RPMI8226 (cell line): ENCODE data around the gene KIF16B.
A peak's percentile ranks its signal among the peaks of the same experiment; 100 is the strongest.
"Not testable (repeated sequence)": the region's sequence is repeated elsewhere in the genome, so short reads cannot be mapped to it uniquely, and the experiment has no call there.

Experiments
- DNase-seq: peaks from one replicate; pipeline ENCODE4 v3.0.0-alpha.2; 2015

The KIF16B gene

DNA sequence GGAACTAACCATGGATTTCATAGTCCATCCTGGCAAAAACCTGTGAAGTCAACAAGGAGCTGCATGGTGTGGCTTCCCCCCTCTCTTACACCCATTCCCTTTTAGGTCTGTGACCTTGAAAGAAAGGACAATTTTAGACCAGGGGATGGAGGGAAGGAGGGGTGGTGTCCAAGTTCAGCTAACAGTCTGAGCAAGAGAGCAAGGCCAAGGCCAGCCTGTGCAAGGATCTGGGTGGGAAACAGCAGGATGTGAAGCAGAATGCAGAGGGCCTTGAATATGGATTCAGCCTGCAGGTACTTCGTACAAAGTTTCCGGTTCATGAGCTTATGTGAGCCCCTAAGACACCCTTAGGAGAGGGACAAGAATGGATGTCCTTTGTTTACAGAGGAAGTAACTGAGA is 293.0 kb downstream of the KIF16B start:
- no peak for DNase-seq

DNA sequence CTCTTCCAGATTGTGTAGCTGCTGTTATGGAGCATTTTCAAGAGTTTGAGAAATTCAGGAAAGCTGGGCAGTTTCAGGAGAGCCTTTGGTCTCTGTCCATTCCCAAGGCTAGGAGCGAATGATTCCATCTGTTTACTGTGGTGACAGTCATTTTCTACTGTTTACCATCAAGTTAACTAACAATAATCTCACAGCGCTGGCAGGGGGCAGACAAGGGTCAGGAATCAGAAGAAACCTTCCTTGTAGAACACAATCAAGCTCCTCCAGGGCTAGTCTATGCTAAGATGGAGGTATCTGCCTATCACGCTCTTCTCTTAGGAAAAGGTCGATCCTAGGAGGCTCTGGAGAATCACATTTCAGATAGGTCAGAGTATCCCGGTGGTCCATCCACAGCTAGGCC is 293.9 kb downstream of the KIF16B start:
- DNase-seq = no peak

DNA sequence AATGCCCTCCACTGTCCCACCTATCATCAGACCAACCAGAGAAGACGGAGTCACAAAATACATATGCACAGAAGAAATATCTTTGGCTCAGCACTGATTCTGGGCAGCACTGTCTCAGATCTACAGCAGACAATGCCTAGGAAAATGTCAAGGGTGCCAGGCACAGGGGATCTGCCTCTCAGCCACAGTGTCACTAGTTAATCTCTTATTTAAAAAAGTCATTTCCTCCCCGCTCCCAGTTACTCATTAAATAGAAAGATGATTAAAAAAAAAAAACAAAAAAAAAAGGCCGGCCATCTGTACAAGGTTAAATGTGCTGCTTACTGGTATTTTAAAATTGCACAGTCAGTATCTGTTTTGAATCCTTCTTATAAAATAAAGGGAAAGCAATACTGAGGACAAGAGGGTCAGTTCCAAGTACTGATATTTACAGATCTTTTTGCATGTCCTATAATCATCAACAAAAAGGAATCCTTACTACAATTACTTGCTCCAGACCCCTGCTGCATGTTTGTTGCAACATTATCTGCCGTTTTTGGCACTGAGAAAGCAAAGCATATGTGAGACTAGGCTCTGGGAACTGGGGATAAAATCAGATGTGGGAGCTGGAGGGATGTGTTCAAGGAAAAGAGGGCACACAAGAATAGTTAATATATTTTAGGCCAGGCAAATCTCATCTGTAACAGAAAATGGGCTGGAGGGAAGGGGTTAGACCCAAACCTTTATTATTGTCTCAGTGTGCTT is 299.3 kb downstream of the KIF16B start:
- DNase-seq = no peak

DNA sequence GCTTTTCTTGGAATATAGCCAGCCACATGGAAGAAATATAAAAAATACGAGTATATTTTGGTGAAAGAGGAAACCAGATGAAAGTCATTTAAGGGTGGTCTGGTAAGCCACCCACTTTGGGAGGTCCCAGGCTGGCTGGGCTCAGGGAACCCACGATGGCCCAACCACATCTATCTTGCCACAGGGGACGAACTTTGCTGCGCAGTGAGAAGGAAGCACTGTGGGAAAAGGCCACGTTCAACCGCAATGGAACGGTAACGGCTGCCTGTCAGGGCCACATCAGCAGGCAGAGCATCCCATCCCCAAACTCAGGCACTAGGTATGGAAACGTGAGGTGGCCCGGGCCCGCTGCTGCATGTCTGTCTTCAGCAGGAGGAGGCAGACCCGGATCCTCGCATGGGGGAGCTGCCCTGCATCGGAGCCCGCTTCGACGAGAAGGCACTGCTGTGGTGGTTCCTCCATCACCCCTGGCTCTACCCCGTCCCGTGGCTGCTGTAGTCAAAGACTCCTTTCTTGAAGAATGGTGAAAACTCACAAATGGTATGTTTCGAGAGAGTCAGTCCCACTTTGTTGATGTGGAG is 300.4 kb downstream of the KIF16B start:
- no peak for DNase-seq

DNA sequence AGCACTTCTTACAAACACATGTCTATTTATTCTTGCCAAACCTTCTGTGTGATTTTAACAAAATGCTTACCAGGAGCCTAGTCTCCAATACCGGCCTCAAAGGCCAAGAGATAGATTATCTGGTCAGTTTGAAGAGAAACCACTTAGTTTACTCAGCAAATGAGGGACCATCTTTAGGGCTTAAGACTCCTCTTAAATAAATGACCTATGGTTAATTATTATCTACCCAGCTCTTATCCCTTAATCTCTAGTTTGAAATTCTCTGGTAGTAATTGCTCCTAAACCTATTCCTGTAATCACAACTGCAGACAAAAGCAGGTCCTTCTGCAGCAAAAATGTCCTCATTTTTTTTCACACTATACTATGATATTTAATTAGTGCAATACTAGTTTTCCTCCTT is 301.8 kb downstream of the KIF16B start:
- no peak for DNase-seq

DNA sequence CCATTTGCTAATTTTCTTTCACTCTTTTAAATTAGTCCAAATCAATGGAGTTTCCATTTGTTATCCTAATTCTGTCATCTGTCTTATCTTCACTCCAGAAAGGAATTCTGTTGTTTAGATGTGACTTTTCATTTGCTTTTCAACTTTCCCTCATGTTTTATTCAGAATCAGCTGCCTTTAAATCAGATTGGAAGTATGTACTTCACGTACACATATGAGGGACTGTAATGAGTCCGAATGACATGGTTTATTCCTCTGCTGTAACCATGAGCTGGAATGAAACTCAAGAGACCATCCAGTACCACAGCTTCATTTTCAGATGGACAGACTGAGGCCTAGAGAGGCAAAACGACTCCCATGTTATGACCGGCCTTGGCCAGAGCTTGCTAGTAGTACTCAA is 302.3 kb downstream of the KIF16B start:
- DNase-seq = no peak

DNA sequence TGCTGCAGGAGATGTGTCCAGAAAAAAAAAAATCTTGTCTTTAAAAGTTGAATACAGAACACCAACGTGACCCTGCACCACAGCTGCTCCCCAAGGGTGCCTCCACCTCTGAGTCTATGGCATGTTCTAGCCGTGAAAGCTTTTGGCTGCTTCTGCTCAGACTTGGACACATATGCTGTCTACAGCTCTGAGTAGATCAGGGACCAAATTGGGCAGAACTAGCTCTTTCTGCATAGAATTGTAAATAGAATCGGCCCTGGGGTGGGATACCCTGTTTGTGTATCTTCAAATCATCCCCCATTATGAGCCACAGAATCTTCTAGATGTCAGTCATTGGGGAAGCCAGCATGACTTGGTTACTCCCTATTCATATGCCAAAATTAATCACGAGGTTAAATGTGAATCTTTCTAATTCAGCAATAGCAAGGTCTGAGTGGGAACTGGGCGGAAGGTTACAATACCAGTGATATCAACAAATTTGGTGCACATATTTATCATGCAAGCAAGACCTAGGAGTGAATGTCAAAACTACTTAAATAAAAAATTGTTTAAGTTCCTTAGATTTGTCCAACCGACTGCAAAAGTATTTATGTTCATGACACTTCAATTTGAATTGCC is 302.8 kb downstream of the KIF16B start:
- DNase-seq = no peak

DNA sequence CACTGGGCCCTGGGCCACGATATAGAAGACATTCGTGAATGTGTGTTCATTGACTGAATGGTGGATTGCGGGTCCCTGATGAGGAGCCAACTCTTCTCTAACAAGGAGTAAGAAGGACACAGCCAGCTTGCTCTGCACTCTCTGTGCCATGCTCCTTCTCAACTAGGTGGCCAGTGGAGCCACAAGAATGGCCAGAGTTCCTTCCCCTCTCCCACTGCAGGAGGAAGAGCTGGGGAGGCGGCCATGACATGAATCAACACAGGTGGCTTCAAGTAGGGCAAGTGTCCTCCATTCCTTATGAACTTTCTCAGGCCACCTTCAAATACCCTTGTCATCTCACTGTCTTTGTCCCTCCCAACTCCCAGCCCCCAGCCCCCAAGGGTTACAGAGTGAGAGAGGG is 305.7 kb downstream of the KIF16B start:
- no peak for DNase-seq

DNA sequence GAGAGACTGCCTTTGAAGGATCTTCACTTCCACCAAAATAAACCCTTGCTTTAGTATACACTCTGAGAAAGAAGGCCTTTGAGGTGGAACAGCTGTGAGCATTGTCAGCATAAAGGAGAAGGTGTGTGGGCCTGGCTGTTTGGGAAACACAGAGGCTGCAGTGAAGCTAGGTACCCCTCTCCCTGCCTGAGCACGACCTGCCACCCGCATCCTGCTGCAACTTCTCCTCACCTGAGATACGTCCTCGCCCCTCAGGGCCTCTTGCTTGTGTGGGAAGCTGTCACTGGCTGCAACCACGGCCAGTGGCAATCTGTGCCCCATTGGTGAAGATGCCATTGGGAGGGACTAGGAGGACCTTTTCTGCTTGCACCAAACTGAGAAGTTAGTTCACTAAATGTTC is 307.9 kb downstream of the KIF16B start:
- DNase-seq = no peak

DNA sequence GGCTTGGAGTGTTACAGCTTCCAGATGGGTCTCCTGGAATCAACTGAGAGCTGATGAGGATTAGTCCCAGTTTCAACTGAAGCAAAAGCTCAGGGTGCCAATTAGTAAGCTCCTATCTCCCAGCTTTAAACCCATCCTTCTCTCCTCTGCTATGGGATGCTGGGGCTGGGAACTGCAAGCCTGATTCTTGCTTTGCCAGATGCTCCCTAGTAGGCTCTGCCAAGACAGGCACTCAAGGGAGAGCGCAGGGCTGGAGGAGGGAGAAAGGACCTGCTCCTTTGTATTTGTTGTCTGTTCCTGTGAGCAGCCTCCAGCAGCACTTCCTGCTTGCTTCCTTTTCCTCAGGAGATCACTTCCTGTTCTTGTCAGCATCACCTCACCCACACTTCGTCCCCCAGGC is 309.7 kb downstream of the KIF16B start:
- no peak for DNase-seq

DNA sequence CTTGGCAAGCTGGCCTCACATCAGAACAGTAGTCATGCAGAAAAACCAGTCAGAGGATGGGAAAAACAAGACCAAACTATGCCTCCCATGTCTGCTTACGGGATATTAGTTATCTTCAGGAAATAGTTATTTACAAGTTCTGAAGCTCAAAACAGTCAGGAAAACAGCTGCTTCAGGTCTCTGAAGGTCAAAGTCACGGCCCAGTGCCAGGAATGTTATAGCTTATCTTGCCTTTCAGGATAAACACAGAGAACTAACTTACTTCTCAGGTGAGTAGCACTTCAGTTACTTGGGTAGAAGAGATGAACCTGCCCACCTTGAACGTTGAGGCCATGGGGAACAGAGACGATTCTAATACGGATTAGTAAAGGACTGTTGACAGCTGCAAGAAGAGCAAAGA is 310.7 kb downstream of the KIF16B start:
- no peak for DNase-seq

DNA sequence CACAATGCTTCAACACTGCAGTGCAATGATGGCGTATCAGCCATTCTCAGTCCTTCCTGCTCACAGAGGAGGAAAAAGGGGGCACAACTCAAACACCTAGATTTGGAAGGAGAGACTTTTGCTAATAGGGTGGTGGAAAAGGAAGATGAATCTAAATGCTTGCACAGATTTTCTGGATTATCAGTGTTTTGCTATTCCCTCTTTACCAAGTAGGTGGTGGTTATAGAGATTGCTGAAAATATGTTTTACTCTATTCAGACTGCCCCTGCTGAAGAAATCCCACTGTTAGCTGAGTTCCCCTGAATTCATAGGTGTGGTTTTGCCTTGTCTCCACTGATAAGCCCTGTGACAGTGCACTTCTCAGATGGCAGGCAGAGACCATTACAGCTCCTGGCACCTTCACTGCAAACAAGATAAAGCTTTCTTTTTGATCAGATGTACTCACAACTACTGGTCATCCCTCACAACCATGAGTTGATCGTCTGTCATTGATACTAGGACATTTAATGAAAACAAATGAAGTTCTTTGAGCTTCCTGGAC is 311.4 kb downstream of the KIF16B start:
- DNase-seq = no peak

DNA sequence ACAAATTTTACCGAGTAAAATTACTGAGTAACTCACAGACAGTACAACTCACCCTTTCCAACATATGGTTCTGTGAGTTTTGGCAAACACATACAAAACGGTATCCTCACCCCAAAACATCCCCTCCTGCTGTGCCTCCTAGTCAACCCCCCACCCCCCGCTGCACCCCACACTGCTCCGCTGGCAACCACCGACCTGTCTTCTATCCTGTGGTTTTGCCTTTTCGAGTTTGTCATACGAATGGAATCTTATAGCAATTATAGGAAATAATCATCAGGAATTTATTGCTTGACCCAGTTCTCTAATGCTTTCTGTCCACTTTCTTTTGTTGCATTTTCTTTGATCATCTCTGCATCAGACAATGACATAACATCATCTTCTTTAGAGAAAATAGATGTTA is 312.3 kb downstream of the KIF16B start:
- no peak for DNase-seq

DNA sequence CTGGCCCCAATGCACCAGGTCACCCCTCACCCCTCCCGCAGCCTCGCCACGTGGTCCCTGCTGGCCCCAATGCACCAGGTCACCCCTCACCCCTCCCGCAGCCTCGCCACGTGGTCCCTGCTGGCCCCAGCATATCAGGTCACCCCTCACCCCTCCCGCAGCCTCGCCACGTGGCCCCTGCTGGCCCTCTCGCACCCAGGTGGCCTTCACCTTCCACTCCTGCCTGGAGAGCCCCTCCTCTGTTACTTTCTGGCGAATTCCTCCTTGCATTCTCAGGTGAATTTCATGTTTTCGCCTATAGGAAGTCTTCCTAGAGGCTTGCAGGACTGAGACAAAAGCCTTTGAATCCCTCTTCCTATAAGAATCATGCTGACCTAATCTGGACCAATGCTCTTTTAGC is 313.1 kb downstream of the KIF16B start:
- not testable (repeated sequence) for DNase-seq

DNA sequence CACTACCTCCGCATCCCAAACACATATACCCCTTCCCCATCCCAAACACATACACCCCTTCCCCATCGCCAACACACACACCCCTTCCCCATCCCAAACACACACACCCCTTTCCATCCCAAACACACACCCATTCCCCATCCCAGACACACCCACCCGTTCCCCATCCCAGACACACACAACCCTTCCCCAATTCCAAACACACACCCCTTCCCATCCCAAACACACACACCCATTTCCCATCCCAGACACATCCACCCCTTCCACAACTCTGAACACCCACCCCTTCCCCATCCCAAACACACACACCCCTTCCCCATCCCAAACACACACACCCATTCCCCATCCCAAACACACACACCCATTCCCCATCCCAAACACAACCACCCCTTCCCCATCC is 314.5 kb downstream of the KIF16B start:
- DNase-seq = no peak

DNA sequence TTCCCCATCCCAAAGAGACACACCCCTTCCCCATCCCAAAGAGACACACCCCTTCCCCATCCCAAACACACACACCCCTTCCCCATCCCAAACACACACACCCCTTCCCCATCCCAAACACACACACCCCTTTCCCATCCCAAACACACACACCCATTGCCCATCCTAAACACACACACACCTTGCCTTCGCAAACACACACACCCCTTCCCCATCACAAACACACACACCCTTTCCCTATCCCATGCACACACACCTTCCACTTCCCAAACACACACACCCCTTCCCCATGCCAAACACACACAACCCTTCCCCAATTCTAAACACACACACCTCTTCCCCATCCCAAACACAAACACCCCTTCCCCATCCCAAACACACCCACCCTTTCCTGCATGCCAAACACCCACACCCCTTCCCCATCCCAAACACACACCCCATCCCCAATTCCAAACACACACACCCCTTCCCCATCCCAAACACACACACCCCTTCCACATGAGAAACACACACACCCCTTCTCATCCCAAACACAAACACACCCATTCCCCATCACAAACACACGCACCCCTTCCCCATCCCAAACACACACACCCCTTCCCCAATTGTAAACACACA is 315.3 kb downstream of the KIF16B start:
- no peak for DNase-seq

DNA sequence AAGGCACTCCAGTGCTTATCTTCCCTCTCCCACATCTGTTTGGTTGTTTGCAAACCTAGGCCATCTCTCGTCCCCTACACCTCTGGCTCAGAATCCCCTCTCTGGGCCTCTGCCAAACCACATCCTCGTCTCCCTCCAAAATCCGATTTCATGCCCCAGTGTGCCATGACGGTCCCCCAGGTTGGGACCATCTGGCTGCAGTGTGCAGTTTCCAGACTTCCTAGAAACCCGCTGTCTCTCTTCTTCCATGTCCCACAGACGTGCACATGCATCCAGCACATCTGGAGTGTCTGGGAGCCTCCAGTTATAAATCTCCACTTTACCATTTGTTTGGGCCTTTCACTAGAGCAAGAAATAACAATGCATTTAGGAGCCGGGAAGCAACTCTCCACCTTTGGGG is 316.2 kb downstream of the KIF16B start:
- DNase-seq = no peak

DNA sequence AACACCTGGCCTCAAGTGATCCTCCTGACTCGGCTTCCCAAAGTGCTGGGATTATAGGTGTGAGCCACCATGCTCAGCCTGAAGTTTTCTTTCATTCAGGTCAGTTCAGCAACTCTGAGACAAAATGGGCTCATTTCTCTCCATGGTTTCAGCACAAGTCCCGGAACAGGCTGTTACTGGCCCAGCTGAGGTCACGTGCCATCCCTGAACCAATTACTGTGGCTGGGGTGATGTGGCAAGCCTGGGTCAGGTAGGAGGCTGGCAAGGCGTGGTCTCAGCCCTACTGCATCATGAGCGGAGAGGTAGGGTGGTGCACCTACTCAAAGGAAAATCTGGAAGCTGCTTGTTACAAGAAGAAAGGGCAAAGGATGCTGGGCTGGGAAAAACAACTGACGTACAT is 326.4 kb downstream of the KIF16B start:
- DNase-seq = peak; percentile 9

DNA sequence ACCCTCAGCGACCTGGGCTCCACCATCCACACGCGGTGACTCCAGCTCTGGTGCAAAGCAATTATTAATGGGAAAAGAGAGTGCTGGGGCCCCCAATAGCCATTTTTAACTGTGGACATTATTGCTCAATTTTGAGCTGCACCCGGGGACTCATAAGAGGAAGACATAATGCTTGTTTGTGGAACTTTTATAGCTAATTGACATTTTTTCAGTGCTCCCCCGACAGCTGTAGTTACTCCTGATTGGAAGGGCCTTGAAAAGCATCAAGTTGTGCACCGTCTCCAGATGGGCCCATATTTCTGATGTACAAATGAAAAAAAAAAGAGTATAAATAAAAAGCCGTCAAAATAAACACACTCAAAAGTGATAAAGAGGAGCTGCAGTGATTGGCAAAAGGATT is 327.0 kb downstream of the KIF16B start:
- DNase-seq = no peak

DNA sequence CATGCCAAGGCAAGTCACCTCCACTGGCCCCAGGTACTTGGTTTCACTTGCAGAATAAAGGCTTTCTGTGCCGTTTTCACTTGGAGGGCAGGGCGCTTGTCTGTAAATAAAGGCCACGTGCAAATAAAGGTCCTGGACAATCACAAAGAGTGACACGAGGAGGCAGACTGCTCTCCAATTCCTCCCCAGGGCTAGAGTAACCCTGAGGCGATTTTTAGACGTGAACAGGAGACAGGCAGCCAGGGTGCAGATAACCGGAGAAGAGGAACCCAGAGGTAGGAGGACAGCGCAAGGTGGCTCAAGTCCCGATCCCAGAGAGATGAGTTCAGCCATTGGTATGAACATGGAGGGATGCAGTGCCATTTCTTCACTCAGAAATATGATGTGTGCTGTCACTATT is 327.4 kb downstream of the KIF16B start:
- no peak for DNase-seq

DNA sequence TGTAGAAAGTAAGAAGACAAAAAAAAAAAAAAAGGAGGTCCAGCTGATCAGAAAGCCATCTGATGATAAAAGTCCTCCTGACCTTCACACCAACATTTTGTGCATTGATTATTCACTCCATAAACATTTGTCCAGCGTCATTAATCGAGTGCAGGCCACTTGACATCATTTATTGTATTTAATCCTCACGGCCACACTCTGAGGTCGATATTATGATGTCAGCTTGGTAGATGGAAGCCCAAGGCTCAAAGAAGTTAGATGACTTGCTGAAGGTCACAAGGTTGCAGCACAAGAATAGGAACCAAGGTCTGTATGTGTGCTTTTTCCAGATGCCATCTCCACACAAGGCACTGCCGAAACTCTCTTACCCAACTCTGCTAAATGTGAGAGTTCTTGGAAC is 328.4 kb downstream of the KIF16B start:
- no peak for DNase-seq

DNA sequence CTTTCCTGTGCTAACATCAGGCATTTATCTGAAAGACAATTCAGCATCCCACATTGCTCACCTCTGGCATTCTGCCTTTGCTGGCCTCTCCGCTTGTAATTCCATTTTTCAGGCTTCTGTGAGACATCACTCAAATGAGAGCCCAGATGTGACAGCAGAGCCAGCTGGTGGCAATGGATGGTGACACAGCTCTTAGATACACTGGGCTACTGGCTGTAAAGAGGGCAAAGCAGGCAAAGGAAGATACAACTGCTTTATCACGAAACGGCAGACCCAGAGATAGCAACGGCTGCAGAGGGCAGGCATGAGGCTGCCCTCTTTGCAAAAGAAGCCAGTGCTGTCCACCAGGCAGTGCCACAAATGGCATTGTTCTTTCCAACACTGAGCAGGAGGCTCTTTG is 329.8 kb downstream of the KIF16B start:
- no peak for DNase-seq

DNA sequence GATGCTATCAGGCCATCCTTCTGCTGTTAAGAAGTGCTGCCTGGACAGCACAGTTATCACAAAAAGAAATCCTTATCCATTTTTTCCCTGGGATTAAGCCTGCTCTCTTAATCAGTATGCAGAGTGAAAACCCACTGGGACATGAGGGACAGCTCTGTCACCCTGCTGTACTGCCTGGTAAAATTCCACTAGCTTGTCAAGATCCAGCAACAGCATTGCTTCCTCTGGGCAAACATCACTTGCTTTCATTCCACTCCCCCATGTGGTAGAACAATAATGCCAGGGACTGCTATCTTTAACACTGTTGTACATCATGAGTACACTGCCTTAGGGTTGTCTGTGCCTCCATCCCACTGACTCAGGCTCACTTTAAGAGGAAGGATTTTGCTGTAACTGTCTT is 331.3 kb downstream of the KIF16B start:
- no peak for DNase-seq

DNA sequence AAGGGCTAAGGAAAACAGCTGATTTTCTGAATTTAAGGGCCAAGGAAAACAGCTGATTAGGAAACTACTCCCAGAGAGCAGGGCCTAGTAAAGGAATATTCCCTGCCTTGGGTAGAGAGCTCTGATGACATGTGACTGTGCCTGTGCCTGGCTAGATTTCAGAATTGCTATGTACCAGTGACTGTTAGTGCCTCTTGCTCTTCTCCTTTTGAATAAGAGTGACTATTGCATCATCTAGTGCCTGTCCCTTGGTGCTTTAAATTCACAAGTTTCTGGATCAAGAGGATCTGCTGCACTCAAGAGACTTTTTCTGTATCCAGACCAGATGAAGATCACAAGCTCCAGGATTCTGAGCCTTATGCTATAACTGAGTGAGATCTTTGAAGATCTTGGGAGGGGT is 332.9 kb downstream of the KIF16B start:
- DNase-seq = no peak
